ENCODE results near the gene WFIKKN1. TPM values are rescaled to one million over a fixed set of nuclear protein-coding genes. Genes with fewer than 3 reads are reported as not detected.

Gene WFIKKN1
- total RNA-seq (2014; rRNA removed; shearing (Covaris generic)): 0.24 TPM in 1 of 2 replicates, not detected in the other

DNA sequence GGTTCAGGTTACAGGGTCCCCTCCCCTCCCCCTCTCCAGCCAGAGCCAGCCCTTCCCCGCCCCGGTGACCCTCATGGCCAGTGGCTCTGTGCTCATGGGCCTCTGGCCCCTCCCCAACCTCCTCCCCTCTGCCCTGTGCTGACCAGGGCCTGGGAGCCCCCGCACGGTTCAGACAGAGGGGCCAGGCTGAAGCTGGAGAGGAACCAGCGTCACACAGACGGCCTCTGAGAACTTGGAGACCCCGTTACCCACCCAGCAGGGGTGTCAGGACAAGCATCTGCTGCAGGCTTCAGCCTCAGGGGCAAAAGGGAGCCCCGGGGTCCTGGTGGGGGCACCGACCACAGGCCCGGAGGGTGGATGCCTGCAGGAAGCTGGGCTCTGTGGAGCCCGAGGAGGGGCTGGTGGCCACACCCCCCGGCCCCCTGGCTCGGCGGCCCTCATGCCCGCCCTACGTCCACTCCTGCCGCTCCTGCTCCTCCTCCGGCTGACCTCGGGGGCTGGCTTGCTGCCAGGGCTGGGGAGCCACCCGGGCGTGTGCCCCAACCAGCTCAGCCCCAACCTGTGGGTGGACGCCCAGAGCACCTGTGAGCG is at the start of gene WFIKKN1:
WFIKKN1 (plus strand) TSS at position 171 of the 591 bp plus-strand sequence; CDS start at position 440, 269 bp downstream.
- DNase-seq (ENCODE audit: low spot score): no peak

DNA sequence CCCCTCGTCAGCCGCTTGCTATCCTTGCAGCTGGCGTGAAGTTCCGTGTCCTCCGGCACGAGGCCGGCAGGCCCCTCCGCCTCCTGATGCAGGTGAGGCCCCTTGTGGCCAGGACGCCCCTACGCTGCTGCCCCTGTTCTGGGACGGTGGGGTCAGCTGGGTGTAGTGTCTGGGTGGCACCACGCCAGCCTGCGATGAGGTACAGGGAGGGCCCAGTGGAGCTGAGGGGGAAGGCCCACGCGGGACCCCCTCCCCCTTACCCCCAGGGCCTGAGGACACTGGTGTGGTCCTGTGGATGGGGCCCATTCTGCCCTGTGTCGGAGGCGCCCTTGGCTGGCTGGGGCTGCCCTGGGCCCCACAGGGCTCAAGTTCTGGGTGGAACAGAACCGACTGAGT is 48.6 kb upstream of the WFIKKN1 start:
- DNase-seq (ENCODE audit: low spot score): no peak

GRCh38 chr16:582614-583331 is 48.0 kb upstream of the WFIKKN1 start:
- no peak for DNase-seq (ENCODE audit: low spot score)

- no peak for DNase-seq (ENCODE audit: low spot score)
Observed at GRCh38 chr16:583470-583814, 47.3 kb upstream of the WFIKKN1 start.

DNA sequence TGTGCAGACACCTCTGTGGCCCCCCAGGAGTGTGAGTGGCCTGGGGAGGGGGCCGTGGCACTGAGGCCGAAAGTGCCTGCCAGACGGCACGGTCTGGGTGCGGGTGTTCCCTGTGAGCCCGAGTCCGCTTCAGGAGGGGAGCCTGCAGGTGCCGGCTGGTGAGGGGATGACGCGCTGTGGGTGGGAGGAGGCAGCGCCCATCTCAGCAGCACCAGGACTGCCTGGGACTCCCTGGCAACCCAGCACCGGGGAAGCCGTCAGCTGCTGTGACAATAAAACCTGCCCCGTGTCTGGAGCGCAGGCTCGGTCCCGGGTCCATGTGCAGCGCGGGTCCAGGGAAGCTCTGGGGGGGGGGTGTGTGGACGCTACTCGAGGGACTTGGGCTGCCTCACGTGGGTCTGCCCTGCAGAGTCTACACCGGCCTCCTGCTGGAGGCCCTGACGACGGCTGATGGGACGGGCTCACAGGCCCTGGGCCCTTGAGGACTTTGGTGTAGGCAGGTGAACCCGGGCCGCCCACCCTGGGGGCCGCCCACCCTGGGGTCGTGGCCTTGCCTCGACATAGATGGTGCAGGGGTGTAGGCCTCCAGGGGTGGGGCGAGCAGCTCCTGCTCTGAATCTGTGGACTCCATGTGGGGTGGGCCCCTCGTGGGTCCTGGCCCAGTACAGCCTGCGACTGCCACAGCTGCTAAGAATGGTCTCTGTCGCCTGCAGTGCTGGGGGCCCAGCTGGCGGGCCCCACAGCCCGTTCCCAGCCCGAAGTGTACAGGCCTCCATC is 46.8 kb upstream of the WFIKKN1 start:
- no peak for DNase-seq (ENCODE audit: low spot score)

DNA sequence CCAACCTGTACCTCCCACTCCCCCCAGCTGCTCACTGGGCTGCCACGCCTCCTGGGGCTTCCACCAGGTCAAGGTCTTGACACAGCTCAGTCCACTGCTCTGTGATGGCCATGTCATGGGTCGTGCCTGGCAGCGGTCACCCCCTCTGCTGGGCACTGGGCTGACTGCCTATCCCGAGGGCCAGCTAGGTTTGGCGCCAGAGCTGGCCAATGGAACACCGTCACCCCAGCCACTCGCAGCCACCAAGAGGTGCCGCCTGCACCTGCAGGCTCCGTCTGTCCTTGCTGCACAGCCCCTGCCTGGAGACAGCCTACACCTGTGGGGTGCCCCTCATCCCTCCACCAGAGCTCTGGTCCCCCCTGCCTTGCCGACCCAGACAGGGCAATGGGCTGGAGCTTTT is 45.4 kb upstream of the WFIKKN1 start:
- no peak for DNase-seq (ENCODE audit: low spot score)

GRCh38 chr16:586047-586644 is 44.6 kb upstream of the WFIKKN1 start:
- DNase-seq (ENCODE audit: low spot score): no peak

- DNase-seq (ENCODE audit: low spot score): no peak
Observed at GRCh38 chr16:586645-587590, 43.9 kb upstream of the WFIKKN1 start.

DNA sequence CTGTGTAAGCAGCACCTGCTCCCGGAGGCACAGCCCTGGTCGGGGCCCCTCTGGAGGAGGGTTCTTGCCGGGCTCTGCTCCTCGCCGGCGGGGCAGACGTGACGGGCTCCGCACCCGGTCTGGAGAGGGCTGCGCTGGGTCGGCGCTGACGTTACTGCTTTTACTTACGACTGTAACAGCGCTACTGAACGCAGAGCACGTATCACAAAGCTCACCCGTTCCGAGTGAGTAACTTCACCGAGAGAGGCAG is 42.2 kb upstream of the WFIKKN1 start:
- DNase-seq (ENCODE audit: low spot score): peak; percentile 62

DNA sequence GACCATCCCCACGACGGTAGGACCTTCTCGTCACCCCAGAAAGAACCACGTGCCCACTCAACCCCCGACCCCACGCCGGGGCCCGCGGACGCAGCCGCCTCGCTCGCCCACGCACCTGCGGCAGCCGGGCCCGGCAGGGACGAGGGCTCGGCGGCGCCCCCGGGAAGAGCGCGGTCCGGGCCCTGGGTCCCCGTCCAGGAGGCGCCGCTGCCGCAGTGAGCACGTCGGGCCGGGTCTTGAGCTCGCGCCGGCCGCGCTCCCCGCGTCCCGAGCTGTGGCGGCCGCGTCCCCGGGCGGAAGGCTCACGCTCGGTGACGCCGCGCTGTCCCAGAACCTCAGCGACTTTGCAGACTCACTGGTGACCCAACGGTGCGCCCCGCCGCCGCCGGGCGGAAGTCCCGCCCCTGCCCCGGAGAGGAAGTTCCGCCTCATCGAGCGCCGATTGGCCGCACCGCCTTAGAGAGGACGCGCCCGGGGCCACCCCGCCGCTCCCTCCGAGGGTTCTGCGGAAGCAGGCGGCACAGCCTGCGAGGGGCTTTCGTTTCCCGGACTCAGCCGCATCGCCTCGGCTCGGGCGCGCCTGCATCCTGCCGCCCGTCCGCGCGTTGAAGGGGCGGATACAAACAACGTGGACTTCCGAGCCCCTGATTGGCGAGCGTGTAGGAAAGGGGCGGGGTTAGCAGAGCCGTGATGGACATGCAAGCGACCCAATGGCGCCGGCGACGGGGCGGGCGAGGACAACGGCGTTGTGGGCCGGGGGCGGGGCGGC is 41.7 kb upstream of the WFIKKN1 start:
- DNase-seq (ENCODE audit: low spot score): peak; percentile 90

GRCh38 chr16:589658-590187 is 41.1 kb upstream of the WFIKKN1 start, which contains the start of gene RAB40C:
Gene RAB40C (plus strand): TSS chr16:590066. CDS start chr16:590292, 226 bp downstream.
- DNase-seq (ENCODE audit: low spot score): peak; percentile 95

DNA sequence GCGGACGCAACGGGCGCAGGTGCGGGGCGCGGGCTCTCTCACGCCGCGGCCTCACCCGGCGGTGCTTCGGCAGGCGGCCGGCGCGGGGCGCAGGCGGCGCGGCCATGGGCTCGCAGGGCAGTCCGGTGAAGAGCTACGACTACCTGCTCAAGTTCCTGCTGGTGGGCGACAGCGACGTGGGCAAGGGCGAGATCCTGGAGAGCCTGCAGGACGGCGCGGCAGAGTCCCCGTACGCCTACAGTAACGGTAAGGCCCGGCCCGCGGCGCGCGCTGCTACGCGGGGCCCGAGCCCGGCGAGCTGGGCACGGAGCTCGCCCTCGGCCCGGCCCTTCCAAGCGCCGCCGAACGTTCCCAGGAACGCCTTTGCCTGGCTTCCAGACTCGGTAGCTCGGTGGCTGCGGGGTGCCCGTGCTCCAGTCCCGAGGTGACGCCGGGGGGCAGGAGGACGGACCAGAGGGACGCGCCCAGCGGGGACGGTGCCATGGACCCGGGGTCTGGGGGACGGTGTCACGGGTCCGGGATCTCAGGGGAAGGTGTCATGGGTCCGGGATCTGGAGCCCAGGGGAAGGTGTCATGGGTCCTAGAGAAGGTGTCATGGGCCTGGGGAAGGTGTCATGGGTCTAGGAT is 40.5 kb upstream of the WFIKKN1 start:
- no peak for DNase-seq (ENCODE audit: low spot score)

- DNase-seq (ENCODE audit: low spot score): no peak
Observed at GRCh38 chr16:590815-591200, 40.0 kb upstream of the WFIKKN1 start.

- no peak for DNase-seq (ENCODE audit: low spot score)
Observed at GRCh38 chr16:591231-591630, 39.6 kb upstream of the WFIKKN1 start.

- no peak for DNase-seq (ENCODE audit: low spot score)
Observed at GRCh38 chr16:591892-592517, 38.8 kb upstream of the WFIKKN1 start.

- no peak for DNase-seq (ENCODE audit: low spot score)
Observed at GRCh38 chr16:592518-593306, 38.1 kb upstream of the WFIKKN1 start.

- no peak for DNase-seq (ENCODE audit: low spot score)
Observed at GRCh38 chr16:593406-593805, 37.4 kb upstream of the WFIKKN1 start.

GRCh38 chr16:593807-594206 is 37.0 kb upstream of the WFIKKN1 start:
- DNase-seq (ENCODE audit: low spot score): no peak

- DNase-seq (ENCODE audit: low spot score): no peak
Observed at GRCh38 chr16:595094-595528, 35.7 kb upstream of the WFIKKN1 start.

Data from A172 (cell line).